ENCODE measurements around the gene PDP2. TPM values are rescaled to one million over a fixed set of nuclear protein-coding genes. Genes with fewer than 3 reads are reported as not detected.
"Not testable (repeated sequence)": the region's sequence is repeated elsewhere in the genome, so short reads cannot be mapped to it uniquely, and the experiment has no call there.

PDP2 gene
- total RNA-seq, 1 experiment from 2014 or later, result 9.8 TPM

DNA sequence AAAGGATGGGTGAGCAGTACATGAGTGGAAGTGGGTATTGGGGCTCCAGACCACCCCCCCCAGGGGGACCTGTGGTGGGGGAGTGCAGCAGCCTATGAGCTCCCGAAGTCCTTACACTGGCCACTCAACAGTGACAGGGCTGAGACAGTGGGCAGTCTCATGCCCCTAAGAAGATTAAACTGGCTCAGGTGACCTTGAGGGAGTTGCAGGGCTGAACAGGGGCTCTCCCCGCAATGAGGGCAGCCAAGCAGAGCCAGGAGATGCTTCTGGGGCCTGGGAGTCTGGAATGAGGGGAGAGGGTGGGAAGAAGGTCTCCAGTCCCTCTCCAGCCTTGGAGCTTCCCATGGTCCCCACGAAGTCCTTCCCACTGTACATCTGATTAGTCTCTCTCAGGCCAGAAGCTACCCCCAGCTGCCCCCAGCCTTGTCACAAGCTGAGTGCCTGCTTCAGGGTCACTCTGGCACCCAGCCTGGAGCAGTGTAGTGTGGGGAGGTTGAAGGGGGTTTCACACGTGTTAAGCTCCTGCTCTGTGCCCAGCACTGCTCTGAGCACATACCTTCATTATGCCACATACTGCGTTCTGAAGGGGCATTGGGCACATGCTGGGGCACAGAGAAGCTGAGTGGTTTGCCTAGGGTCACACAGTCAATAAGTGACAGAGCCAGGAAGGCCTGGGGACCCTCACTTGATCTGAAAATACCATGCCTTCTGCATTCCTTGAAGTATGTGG lies 39.4 kb downstream of the PDP2 start:
- DNase-seq (ENCODE audit: low spot score), result no peak

DNA sequence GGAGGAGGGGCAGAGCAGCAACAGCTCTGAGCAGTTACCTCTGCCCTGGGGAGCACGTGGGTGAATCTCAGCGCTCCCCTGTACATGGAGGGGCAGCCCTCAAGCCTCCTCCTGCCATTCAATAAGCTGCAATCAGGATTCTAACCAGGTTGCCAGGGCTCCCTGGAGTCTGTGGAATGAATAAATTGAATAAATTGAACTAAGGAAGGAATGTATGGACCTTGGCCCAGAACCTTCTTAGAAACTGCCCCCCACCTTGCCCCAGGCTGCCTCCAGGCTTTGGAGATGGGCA lies 39.9 kb downstream of the PDP2 start:
- DNase-seq (ENCODE audit: low spot score), result no peak

DNA sequence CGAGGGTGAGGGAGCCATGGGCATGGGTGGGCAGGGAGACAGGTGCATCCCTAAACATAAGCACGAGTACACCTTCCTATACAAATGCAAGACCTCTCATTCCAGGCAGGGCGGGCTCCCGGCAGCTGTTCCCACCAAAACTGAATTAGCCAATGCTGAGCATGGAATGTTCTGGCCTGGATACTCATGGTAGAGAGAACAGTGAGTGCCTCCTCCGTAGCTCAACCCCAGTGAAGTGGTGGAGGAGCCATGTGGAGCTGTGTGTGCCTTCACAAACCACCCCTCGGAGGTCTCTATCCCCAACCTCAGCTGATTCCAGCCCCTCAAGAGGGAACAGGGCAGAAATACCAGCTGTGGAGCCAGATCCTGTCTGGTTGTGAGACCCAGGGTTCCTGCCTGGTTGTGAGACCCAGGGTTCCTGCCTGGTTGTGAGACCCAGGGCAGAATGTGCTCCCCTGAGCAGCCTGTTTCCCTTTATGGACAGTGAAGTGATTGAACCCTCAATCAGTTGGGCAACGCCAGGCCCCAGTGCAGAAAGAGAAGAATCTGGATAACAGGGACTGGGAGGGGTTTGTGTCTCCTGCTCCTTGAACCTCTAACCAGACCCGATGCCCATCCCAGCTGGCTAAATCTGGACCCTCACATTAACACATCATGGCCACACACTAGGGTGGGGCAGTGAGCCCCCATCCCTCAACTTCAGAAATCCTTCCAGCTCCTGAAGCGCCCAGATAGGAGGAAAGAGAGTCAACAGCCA lies 40.8 kb downstream of the PDP2 start:
- DNase-seq (ENCODE audit: low spot score), result no peak

DNA sequence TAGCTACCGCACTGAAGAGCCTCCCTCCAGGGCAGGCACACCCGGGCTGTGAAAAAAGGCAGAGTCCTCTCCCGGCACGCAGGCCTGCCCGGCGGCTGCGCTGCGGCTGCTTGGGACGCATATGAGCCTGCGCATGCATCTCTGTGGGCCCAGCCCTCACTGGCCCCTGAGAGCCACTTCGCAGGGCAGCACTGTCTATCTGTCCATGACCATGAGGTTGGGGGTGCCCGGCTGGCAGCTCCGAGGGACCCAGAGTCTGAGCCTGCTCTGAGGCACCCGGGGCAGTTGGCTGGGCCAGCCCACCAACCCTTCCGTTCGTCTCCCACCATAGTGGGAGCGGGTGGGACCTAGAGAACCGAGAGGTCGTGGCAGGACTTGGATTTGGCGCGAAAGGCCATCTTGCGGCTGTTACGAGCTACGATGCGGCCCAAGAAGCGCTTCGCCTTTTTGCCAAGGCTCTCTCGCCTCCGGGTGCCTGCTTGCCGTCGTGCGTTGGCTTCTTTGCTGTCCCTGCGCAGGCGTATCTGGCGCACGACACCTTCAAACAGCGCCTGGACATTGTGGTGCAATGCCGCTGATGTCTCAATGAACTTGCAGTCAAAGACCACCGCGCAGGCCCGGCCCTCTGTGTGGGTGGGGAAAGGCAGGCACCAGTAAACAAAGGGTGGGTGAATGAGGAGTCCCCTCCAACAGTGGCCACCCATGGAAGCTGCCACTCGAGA lies 41.6 kb downstream of the PDP2 start:
- DNase-seq (ENCODE audit: low spot score), result no peak

DNA sequence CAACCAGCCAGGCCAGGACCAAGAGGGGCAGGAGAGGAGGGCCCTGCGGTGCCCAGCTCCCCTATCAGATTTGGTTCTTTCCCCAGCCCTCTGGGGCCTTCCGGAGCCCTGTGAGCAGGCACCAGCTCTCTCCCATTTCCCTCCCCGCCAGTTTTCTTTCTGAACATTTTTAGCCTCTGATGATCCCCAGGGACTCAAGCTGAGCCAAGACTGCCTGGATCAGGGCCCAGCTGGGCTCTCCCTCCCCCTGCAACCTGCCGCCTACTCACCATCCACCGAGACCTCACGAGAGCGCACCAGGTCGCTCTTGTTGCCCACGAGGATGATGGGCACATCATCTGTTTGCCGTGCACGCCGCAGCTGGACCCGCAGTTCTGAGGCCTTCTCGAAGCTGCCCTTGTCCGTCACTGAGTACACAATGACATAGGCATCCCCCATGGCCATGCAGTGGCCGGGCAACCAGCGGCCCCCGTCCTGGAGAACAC lies 43.0 kb downstream of the PDP2 start:
- no peak for DNase-seq (ENCODE audit: low spot score)

DNA sequence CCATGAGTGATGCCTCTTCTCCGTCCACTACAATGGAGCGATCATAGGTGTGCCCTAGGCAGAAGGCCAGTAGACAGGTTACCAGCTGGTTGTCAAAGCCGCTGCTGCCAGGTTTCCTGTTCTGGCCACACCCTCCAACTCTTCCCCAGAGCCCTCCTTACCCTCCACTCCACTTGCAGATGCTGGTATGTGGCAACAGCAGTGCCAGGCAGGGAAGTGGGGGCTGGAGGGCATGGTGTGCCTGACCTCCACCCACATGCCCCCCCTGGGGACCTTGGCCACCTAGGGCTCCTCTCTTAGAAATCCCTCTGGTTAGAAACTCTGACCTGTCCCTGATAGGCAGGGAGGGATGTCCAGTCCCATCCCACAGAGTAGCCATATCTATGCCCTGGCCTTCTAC lies 43.6 kb downstream of the PDP2 start:
- no peak for DNase-seq (ENCODE audit: low spot score)

DNA sequence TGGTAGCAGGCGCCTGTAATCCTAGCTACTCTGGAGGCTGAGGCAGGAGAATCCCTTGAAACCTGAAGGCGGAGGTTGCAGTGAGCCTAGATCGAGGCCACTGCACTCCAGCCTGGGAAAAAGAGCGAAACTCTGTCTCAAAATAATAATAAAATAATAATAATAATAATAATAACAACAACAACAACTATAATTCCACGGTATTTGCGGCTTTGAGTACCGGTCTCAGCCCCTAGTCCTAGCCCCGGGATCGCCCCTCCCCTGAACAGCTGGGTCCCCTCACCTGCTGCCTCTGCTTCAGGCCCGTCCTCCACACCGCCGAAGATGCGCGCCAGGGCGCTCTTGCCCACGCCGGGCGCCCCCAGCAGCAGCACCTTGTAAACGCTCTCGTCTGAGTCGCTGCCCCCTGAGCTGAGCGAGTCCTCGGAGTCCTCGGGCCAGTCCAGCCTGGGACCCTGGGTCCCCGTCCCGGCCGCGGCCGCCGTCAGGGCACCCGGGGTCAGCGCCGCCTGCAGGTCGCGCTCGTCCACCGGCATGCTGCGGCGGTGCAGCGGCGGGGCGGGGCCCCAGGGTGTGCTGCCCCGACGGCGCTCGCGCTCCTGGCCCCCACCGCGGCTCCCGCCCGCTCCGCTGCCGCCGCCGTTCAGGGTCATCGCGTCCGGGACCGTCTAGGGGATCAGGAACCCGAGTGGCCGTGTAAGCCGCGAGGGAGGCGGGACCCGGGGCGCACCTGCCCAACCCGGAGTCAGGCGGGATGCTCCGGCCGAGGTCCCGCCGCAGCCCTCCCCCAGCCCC lies 44.4 kb downstream of the PDP2 start:
- DNase-seq (ENCODE audit: low spot score), result no peak

DNA sequence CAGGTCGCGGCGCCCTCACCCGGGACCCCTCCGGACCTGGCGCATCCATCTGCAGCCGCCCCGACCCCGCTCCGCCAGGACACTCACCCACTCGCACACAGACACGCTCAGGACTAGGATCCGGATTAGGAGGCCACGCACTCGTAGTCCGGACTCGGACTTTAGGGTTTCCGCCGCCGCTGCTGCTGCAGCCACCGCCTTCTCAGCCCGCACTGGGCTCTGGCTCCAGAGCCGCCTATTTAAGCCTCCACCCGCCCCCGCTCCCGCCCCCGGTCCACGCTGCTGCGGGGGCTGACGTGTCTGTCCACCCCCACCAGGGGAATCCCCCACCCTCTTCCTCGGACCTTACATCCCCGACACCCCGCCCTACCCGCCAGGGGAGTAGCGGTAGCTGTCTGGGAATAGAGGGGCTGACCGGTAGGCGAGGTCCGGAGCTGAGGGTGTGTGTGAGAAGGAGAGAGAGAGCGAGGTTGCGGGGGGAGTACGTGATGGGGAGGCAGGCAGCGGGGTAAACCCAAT lies 45.1 kb downstream of the PDP2 start, which contains the start of gene RRAD:
Gene RRAD, minus strand, starts transcription at position 214 of the 519 bp plus-strand sequence. CDS start 356 bp downstream, outside the sequence.
- DNase-seq (ENCODE audit: low spot score), result no peak

DNA sequence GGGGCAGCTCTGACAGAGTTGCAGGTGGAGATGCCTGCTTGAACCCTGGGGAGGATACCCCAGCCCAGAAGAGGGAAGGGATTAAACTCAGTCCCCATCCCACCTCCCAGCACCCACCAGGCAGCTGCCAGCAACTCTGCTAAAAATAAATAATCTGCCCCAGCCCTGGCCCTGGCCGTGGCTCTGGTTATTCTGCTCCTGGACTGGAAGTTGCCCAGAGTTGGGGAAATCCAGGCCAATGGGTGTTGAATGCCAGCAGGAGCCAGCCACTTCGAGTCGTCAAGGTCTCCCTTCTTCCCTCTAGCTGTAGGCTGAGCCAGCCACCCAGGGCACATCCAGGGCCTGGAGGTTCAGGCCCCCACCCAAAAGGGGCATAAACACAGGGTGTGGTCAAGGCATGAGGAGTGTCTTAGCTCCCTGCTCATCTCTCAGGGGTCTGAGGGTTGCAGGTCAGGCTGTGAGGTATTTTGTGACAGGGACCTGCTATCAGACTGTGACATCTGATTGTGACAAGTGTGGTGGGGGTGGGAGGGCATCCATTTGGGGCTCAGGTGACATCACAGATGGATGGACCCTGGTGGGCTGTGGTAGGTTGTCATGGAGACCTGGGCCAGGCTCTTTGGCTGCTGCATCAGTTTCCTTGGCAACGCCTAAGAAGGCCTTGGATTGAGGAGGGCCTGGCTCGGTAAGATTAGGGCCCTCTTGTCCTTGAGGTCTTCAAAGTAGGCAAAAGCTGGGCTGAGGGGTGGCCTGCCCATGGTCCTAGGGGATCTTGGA lies 46.0 kb downstream of the PDP2 start:
- no peak for DNase-seq (ENCODE audit: low spot score)

DNA sequence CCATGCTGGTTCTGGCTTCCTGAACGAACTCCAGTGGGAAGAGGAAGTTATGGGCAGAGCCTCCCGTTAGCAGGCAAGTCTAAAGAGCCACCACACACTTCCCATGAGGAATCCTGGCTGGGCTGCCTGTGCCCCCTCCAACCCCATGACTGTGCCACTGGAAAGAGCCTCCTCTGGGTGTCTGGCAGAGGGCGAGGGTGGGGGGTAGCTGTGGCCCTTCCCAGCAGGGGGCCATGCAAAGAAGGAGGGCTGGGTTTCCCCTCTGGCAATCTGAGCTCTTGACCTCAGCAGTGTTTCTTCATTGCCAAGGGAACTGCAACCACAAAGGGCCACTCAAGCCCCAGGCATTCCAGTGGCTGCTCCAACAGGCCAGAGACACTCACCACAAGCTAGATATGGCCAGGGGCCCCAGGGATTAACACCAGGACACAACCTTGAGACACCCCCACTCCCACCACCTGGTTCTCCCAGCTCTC lies 46.7 kb downstream of the PDP2 start:
- DNase-seq (ENCODE audit: low spot score), result peak; percentile 84

DNA sequence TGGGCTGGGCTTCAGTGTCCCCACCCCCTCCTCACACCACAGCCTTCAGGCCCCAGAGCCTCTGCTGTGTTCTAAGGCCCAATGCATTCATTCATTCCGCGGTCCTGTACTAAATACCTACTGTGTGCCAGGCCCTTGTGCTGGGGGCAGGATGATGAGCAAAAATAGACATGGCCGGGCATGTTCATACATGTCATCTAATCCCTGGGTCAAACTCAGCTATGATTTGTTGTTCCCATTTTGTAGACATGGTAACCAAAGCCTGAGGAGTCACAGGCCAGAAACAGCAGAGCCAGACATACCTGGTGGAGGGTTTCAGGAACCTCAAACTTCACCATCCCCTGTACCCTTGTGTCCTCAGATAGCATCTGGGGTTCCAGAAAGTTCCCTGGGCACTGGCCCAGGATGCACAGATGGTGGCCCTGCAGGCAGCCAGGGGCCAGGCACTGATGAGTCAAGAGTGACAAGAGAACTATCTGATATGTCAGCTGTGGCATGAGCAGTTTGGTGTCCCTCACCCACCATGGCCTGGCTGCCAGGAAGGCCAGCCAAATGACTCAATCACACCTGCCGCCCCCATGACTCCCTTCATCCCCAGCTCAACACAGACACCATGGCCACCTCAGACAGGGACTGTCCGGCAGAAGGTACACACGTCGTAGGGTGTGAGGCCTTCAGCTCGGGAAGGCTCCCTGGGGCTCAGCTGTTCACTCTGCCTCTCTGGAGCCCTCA lies 47.8 kb downstream of the PDP2 start:
- no peak for DNase-seq (ENCODE audit: low spot score)

DNA sequence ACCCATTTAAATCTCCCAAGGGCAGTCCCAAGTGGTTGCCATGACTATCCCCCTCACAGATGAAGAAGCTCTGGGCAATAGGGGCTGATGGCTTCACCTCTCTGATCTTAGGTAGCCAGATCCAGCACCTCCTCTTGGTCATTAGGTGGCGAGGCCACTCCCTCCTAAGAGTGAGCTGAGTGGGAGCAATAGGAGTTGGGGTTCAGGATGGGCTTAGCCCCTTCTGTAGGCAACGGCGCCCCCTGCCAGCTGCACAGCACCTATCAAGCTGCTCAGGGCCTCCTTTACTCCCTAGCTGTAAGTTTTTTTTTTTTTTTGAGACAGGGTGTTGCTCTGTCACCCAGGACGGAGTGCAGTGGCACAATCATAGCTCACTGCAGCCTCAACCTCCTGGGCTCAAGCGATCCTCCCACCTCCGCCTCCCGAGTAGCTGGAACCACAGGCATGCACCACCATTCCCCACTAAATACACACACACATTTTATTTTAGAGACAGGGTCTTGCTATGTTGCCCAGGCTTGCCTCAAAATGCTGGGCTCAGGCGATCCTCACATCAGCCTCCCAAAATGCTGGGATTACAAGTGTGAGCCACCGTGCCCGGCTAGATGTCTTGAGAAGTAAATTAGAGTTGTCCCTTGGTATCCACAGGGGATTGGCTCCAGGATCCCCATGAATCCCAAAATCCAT lies 48.5 kb downstream of the PDP2 start:
- DNase-seq (ENCODE audit: low spot score), result peak; percentile 36

DNA sequence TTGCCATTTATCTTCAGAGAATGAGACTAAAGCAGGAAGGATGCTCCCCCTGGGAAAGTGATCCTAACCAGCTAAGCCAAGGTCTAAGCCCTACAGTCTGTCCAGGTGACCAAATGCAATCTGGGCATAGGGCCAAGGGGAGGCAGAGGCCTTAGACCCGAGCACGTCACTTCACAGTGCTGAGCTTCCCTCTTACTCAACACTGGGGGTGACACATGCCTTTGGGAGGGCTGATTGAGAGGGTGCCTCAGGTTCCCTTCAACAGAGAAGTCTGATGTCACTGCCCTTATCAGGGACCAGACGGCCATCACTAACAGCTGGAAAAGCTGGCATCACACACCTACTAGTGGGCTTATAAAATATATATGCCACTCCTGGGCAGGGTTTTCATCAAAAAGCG lies 49.9 kb downstream of the PDP2 start:
- DNase-seq (ENCODE audit: low spot score), result peak; percentile 65

DNA sequence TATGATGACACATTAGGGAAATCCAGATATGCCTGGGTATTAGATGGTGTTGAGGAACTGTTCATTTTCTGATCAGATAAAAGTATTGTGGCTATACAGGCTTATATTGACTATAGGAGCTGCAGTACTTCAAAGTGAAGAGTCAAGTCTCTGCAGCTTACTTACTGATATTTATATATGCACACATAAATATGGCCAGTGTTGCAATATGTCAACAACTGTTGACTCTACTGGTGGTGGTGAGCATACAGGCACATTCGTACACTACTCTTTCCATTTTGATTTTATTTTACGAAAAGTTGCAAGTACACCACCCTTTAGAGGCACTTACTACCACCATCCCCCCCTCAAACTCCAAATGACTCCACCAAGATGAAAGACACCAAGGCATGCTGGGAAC lies 51.4 kb downstream of the PDP2 start:
- DNase-seq (ENCODE audit: low spot score), result no peak

DNA sequence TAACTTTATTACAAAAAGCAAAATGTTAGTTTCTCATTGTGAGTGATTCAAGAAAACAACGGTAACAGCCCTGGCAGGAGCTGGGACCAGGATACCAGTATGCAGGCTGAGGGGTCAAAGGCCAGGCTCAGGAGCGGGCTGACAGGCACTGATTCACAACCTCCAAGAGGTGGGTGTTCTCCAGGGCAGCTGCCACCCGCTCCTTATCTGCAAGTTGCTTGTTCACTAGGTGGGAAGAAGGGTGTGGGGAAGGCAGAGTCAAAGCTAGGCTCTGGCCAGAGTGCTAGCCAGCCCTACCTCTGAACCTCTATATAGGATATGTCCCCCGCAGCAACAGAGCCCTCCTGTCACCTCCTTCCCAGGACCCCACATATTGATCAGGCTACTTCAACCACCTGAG lies 51.8 kb downstream of the PDP2 start:
- no peak for DNase-seq (ENCODE audit: low spot score)

DNA sequence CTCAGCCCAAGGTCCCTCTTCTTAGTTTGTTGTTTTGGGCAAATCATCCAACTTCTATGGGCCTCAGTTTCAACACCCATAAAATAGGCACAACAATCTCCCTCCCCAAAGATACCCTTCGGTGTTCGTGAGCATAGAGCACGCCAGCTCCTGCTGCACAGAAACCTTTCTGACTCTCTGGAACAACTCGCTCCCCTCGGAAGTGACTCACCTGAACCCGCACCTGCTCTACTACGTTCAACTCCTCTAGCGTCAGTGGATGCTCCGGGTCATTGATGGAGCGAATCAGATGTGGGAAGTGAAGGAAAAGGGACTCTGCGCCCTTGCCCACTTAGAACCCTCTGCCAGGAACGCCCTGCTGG lies 53.4 kb downstream of the PDP2 start:
- DNase-seq (ENCODE audit: low spot score), result no peak

DNA sequence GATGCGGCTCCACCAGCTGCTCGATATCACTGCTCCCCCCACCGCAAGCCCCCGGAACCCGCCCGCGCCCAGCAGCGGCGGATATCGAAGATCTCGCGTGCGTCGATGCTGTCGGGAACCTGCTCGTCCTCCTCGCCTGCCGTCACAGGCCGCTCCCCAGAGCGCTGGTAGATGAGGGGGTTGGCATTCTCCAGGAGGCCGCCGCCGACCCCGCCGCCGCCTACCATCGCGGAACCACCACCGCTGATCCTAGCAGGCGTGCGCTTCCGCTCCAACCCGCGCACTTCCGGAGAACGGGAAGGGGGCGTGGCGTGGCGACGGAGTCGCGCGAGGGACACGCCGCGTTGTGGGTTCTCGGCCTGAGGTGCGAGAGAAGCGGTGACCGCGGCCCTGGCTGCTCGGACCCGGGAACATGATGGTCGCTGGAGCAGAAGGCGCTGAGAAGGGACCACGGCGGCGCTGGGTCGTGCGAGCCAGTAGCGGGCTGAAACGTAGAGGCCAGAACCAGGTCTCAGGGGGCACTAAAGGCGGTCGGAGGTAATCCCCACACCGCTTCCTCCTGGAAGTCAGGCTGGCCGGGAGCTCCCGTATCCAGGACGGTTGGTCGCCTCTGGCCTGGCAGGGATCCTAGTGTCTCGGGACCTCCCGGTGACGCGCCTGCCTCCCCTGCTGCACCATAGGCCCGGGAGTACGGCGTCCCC lies 54.0 kb downstream of the PDP2 start, which contains the start of gene CIAO2B:
Gene CIAO2B, minus strand, starts transcription at position 265 of the 701 bp plus-strand sequence. Its CDS starts 38 bp downstream, at position 227.
- peak; percentile 81 for DNase-seq (ENCODE audit: low spot score)

DNA sequence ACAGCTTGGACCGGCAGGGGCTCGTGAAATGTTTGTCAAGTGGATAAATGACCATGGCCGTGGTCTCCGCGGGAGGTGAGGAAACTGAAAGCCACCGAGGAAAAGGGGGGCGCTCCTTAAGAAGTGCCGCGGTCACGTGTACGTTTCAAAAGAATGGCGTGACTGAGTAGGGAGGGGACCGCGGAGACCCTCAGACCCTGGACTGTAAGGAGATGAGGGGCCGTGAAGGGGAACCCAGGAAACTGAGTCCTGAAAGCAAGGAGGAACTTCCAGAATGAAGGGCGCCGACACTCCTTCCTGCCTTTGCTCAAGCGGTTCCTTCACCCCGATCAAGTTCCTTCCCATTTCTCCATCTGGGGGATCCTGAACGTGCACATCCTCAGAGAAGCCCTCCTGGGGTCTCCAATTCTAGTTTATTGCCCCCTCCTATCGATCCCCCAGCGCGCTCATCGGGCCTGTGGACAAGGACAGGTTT lies 54.6 kb downstream of the PDP2 start:
- DNase-seq (ENCODE audit: low spot score), result not testable (repeated sequence)
